DOHH2 (cell line): ENCODE results near the gene TTC33.

Source experiments
- H3F3A ChIP-seq: fragments of 200-600 bp; sonication (generic), shearing (Covaris generic); 2 replicates; pipeline ENCODE4 v1.6.0; 2016; ENCODE audit warnings: antibody characterized with exemption, mild to moderate bottlenecking; ENCODE audit not compliant: control insufficient read depth, insufficient read depth
- H3K27ac ChIP-seq: fragments of 200-600 bp; sonication (generic); 2 replicates; pipeline ENCODE4 v1.5.1; 2014; ENCODE audit warnings: low read depth, mild to moderate bottlenecking, low read length, moderate library complexity
- H3K27me3 ChIP-seq: fragments of 200-600 bp; sonication (generic); 2 replicates; pipeline ENCODE4 v1.6.1; 2014; ENCODE audit warnings: mild to moderate bottlenecking, low read length, mixed read lengths; ENCODE audit not compliant: control insufficient read depth
- H3K36me3 ChIP-seq: fragments of 200-600 bp; sonication (generic); 2 replicates; pipeline ENCODE4 v1.6.1; 2014; ENCODE audit warnings: mild to moderate bottlenecking, low read length, moderate library complexity, mixed read lengths; ENCODE audit not compliant: control insufficient read depth
- H3K4me1 ChIP-seq: fragments of 200-600 bp; sonication (generic); 2 replicates; pipeline ENCODE4 v1.6.1; 2014; ENCODE audit warnings: mild to moderate bottlenecking, low read length, mixed read lengths; ENCODE audit not compliant: control insufficient read depth
- H3K4me2 ChIP-seq: fragments of 200-600 bp; sonication (generic); 2 replicates; pipeline ENCODE4 v1.6.0; 2014; ENCODE audit warnings: mild to moderate bottlenecking, low read length, moderate library complexity
- H3K4me3 ChIP-seq: fragments of 200-600 bp; sonication (generic); 2 replicates; pipeline ENCODE4 v1.5.1; 2014; ENCODE audit warnings: mild to moderate bottlenecking, low read length, mixed read lengths
- H3K79me2 ChIP-seq: fragments of 200-600 bp; sonication (generic); 2 replicates; pipeline ENCODE4 v1.6.1; 2014; ENCODE audit warnings: mild to moderate bottlenecking, low read length, mixed read lengths; ENCODE audit not compliant: control insufficient read depth
- H3K9me2 ChIP-seq: fragments of 200-600 bp; sonication (generic); replicated peaks from 2 replicates; pipeline ENCODE4 v1.6.1; 2014; ENCODE audit warnings: mild to moderate bottlenecking, low read length, mixed read lengths; ENCODE audit not compliant: control insufficient read depth
- H3K9me3 ChIP-seq: fragments of 200-600 bp; sonication (generic); 2 replicates; pipeline ENCODE4 v1.6.1; 2014; ENCODE audit warnings: antibody characterized with exemption, low read length, mixed read lengths; ENCODE audit not compliant: control insufficient read depth, insufficient read depth
- H4K20me1 ChIP-seq: fragments of 200-600 bp; sonication (generic); 2 replicates; pipeline ENCODE4 v1.6.0; 2014; ENCODE audit warnings: low read depth, mild to moderate bottlenecking, antibody characterized with exemption, low read length, moderate library complexity; ENCODE audit not compliant: control insufficient read depth, insufficient read depth
- EZH2phosphoT487 ChIP-seq: fragments of 200-600 bp; sonication (generic); IDR thresholded peaks from 2 replicates; pipeline ENCODE4 v1.6.1; 2017; ENCODE audit warnings: borderline replicate concordance, mild to moderate bottlenecking, antibody characterized with exemption, low read length, moderate library complexity, mixed read lengths
- TF ChIP-seq, protein P1 (sequence below): fragments of 200-600 bp; sonication (generic); IDR thresholded peaks from one replicate; pipeline ENCODE4 v1.5.1; 2014; ENCODE audit warnings: antibody characterized with exemption, mild to moderate bottlenecking, low read depth, low read length; ENCODE audit not compliant: poor library complexity, severe bottlenecking

TTC33 gene

DNA sequence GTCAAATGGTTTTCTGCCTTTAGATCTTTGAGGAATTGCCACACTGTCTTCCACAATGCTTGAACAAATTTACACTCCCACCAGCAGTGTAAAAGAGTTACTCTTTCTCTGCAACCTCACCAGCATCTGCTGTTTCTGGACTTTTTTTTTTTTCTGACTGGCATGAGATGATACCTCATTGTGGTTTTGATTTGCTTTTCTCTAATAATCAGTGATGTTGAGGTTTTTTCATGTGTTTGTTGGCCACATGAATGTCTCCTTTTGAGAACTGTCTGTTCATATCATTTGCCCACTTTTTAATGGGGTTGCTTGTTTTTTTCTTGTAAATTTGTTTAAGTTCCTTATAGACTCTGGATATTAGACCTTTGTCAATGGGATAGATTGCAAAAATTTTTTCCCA is 205.3 kb downstream of the TTC33 start:
- H3K4me3 ChIP-seq, result no peak overlapping the region
- no peaks in the 10 kb centered on the region for H3F3A ChIP-seq
- H3K79me2 ChIP-seq, result no peaks in the 10 kb centered on the region
- no peak for TF ChIP-seq EZH2phosphoT487
- TF ChIP-seq, protein P1, sequence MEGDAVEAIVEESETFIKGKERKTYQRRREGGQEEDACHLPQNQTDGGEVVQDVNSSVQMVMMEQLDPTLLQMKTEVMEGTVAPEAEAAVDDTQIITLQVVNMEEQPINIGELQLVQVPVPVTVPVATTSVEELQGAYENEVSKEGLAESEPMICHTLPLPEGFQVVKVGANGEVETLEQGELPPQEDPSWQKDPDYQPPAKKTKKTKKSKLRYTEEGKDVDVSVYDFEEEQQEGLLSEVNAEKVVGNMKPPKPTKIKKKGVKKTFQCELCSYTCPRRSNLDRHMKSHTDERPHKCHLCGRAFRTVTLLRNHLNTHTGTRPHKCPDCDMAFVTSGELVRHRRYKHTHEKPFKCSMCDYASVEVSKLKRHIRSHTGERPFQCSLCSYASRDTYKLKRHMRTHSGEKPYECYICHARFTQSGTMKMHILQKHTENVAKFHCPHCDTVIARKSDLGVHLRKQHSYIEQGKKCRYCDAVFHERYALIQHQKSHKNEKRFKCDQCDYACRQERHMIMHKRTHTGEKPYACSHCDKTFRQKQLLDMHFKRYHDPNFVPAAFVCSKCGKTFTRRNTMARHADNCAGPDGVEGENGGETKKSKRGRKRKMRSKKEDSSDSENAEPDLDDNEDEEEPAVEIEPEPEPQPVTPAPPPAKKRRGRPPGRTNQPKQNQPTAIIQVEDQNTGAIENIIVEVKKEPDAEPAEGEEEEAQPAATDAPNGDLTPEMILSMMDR, result no peak
- H3K9me2 ChIP-seq, result no peaks in the 10 kb centered on the region
- H3K36me3 ChIP-seq, result no peaks in the 10 kb centered on the region
- no peak overlapping the region for H3K27ac ChIP-seq
- no peaks in the 10 kb centered on the region for H3K4me1 ChIP-seq
- H3K4me2 ChIP-seq, result no peak overlapping the region
- no peaks in the 10 kb centered on the region for H4K20me1 ChIP-seq
- H3K27me3 ChIP-seq, result no peaks in the 10 kb centered on the region
- no peaks in the 10 kb centered on the region for H3K9me3 ChIP-seq

DNA sequence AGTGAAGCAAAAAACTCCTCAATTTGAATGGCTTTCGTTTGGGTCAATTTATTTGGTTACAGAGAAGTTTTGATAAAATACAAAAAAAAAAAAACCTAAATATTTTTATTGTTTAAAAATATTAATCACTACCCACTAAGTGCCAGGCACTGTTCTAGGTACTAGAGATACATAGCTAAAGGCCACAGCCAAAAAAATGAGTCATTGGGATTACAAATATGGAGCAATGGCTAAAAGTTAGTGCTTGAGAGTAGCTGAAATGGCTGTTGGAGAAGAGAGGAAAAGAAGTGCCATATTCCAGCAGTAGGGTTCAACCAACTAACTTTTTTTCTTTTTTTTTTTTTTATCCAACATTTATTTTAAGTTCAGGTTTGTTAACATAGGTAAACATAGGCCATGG is 206.1 kb downstream of the TTC33 start:
- Histone ChIP-seq H3K9me2 (no peaks in the 10 kb centered on the region), H4K20me1 (no peaks in the 10 kb centered on the region), H3K4me1 (no peaks in the 10 kb centered on the region), H3K36me3 (no peaks in the 10 kb centered on the region), H3F3A (no peaks in the 10 kb centered on the region), H3K4me3 (no peak overlapping the region), H3K27ac (no peak overlapping the region), H3K27me3 (no peaks in the 10 kb centered on the region), H3K79me2 (no peaks in the 10 kb centered on the region), H3K9me3 (no peaks in the 10 kb centered on the region), H3K4me2 (no peak overlapping the region)
- TF ChIP-seq, protein P1, result no peak
- TF ChIP-seq EZH2phosphoT487, result no peak

DNA sequence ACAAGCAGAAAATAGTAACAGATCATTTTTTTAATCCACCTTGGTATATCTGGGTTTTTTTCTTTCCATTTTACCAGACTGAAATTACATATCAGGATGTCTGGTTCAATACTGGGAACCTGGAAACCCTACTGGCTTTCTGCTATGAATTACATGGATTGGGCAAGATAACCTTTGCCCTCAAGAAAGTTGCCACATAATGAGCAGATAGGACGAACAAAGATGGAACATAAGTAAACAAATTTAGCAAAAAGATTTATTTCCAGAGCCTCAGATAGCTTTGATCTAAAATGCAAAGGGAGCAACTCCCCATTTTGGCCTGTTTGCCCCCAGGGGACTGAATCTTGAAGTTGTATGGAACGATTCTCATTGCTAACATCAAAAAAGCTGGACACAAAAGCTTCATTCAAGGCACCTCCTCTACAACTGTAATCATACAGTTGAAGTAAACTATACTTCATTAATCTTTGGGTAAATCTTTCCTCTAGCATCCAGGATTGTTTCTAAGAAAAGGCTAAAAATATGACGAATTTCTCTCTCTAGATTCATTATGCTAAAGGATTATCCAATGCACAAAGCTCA is 207.7 kb downstream of the TTC33 start:
- Histone ChIP-seq H3K9me2 (no peaks in the 10 kb centered on the region), H3K4me3 (no peak overlapping the region), H3K4me2 (no peak overlapping the region), H3K79me2 (no peaks in the 10 kb centered on the region), H3K27ac (no peak overlapping the region), H3K9me3 (no peaks in the 10 kb centered on the region), H3K27me3 (no peaks in the 10 kb centered on the region), H3K4me1 (no peaks in the 10 kb centered on the region), H3K36me3 (no peaks in the 10 kb centered on the region), H4K20me1 (no peaks in the 10 kb centered on the region), H3F3A (no peaks in the 10 kb centered on the region)
- TF ChIP-seq EZH2phosphoT487, result no peak
- TF ChIP-seq, protein P1, result no peak
